ENCODE measurements around the gene ADM2.

DNA sequence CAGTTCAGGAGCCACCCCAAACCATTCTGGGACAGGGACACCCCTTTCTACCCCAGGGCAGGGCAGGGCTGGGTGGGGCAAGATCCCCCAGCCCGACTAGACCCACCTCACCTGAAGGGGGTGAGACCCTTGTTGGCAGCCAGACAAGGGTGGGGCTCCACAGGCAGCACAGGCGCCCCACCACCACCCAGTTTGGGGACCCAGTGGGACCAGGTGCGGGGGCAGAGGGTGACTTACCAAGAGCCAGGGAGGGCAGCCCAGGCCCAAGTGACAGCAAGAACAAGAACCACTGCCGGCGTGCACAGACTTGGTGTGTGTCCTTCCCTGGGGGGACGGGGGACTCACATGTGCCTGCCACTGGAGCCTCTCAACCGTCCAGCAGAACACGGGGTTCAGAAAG, 2.2 kb downstream of the ADM2 start:
- TF ChIP-seq EZH2 (IDR thresholded peaks at IDR 0.05; ENCODE audit: borderline replicate concordance, low read length): no peak
- TF ChIP-seq, protein P1, sequence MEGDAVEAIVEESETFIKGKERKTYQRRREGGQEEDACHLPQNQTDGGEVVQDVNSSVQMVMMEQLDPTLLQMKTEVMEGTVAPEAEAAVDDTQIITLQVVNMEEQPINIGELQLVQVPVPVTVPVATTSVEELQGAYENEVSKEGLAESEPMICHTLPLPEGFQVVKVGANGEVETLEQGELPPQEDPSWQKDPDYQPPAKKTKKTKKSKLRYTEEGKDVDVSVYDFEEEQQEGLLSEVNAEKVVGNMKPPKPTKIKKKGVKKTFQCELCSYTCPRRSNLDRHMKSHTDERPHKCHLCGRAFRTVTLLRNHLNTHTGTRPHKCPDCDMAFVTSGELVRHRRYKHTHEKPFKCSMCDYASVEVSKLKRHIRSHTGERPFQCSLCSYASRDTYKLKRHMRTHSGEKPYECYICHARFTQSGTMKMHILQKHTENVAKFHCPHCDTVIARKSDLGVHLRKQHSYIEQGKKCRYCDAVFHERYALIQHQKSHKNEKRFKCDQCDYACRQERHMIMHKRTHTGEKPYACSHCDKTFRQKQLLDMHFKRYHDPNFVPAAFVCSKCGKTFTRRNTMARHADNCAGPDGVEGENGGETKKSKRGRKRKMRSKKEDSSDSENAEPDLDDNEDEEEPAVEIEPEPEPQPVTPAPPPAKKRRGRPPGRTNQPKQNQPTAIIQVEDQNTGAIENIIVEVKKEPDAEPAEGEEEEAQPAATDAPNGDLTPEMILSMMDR (conservative IDR thresholded peaks at IDR 0.05 in 1 of 2, IDR thresholded peaks at IDR 0.05 in 1 of 2; ENCODE audit: extremely low read depth in 1 of 2, insufficient read depth in 1 of 2, low read depth in 1 of 2, low read length in 2 of 2): no peak
